Measurements from ENCODE around the gene APOH. TPM values are rescaled to one million over a fixed set of nuclear protein-coding genes. Genes with fewer than 3 reads are reported as not detected.

The APOH gene
- total and polyA plus RNA-seq, 12 donors: 0.11 to 1.7 (median 1.5) TPM; not detected in 7

GRCh38 chr17:66184392-66184791 lies 44.8 kb downstream of the APOH start:
- 90 to 100% (median 100%) methylated on average over 1 of the region's 1 CpG for WGBS, 4 donors

GRCh38 chr17:66183529-66183928 lies 45.7 kb downstream of the APOH start:
- Histone ChIP-seq H3K4me1 (replicated peaks in 1 of 2) (no peaks in the 10 kb centered on the region), H3K27ac (no peak overlapping the region), H3K9me3 (replicated peaks in 1 of 3) (no peaks in the 10 kb centered on the region), H3K27me3 (no peaks in the 10 kb centered on the region), H3K36me3 (replicated peaks in 1 of 2) (no peaks in the 10 kb centered on the region), H3K4me3 (no peak overlapping the region)
- no peak for DNase-seq
- intact Hi-C loops (cut with DNase I): no loop called here
- TF ChIP-seq POLR2A (IDR thresholded peaks at IDR 0.05) (no peak), CTCF (IDR thresholded peaks at IDR 0.05) (no peak)

More at GRCh38 chr17:66184392-66184791, 44.8 kb downstream of the APOH start:
- intact Hi-C loops (cut with DNase I): no loop called here
- Histone ChIP-seq H3K9me3 (replicated peaks in 1 of 3) (no peaks in the 10 kb centered on the region), H3K4me1 (replicated peaks in 1 of 2) (no peaks in the 10 kb centered on the region), H3K4me3 (no peak overlapping the region), H3K36me3 (replicated peaks in 1 of 2) (no peaks in the 10 kb centered on the region), H3K27ac (no peak overlapping the region), H3K27me3 (no peaks in the 10 kb centered on the region)
- no peak for DNase-seq
- TF ChIP-seq CTCF (IDR thresholded peaks at IDR 0.05) (no peak), POLR2A (IDR thresholded peaks at IDR 0.05) (no peak)

GRCh38 chr17:66178642-66179041 lies 50.6 kb downstream of the APOH start:
- TF ChIP-seq CTCF (IDR thresholded peaks at IDR 0.05): no peak
- no peak for TF ChIP-seq POLR2A (IDR thresholded peaks at IDR 0.05)
- no peaks in the 10 kb centered on the region for H3K9me3 ChIP-seq (replicated peaks in 1 of 3)
- intact Hi-C loops (cut with DNase I): no loop called here
- H3K4me1 ChIP-seq (replicated peaks in 1 of 2): no peaks in the 10 kb centered on the region
- no peak overlapping the region for H3K4me3 ChIP-seq
- no peaks in the 10 kb centered on the region for H3K36me3 ChIP-seq (replicated peaks in 1 of 2)
- WGBS, 4 donors: 96 to 99% (median 98%) methylated on average over 4 of the region's 4 CpGs
- no peak for DNase-seq
- H3K27me3 ChIP-seq: no peaks in the 10 kb centered on the region
- no peak overlapping the region for H3K27ac ChIP-seq

- no peak for TF ChIP-seq POLR2A (IDR thresholded peaks at IDR 0.05)
- TF ChIP-seq CTCF (IDR thresholded peaks at IDR 0.05): no peak
- Histone ChIP-seq H3K27me3 (no peaks in the 10 kb centered on the region), H3K36me3 (replicated peaks in 1 of 2) (no peaks in the 10 kb centered on the region), H3K4me3 (no peak overlapping the region), H3K9me3 (replicated peaks in 1 of 3) (no peaks in the 10 kb centered on the region), H3K4me1 (replicated peaks in 1 of 2) (no peaks in the 10 kb centered on the region), H3K27ac (no peak overlapping the region)
- DNase-seq: no peak
- intact Hi-C loops (cut with DNase I): no loop called here
These were observed 52.2 kb downstream of the APOH start for GRCh38 chr17:66177048-66177447.

All from adrenal gland (tissue), 12 donors.